K562 (cell line): ENCODE measurements around the gene SEC63. TPM values are rescaled to one million over a fixed set of nuclear protein-coding genes. Genes with fewer than 3 reads are reported as not detected.

Experiments used
- C11orf30 ChIP-seq: fragments of 450-650 bp; IDR thresholded peaks from 2 replicates; pipeline ENCODE4 v1.6.1; 2016; ENCODE audit warnings: low read depth, mild to moderate bottlenecking
- CREB1 ChIP-seq, 2 experiments: sonication (generic) in 1 of 2; formaldehyde crosslinking in 1 of 2; IDR thresholded peaks; 2 replicates each; pipeline versions ENCODE4 v1.6.1 to v1.8.0; 2012 to 2022; ENCODE audit warnings: inconsistent platforms in 1 of 2, mild to moderate bottlenecking in 1 of 2, missing genetic modification reagents in 1 of 2, moderate library complexity in 1 of 2
- DPF2 ChIP-seq: fragments of 450-650 bp; IDR thresholded peaks from 2 replicates; pipeline ENCODE4 v1.6.1; 2016
- EGR1 ChIP-seq: fragments of 450-650 bp; conservative IDR thresholded peaks from 2 replicates; pipeline ENCODE4 v1.6.1; 2017; ENCODE audit warnings: mild to moderate bottlenecking
- ETS1 ChIP-seq: conservative IDR thresholded peaks from 2 replicates; pipeline ENCODE4 v1.6.1; 2011; ENCODE audit warnings: low read depth, mild to moderate bottlenecking, low read length; ENCODE audit not compliant: control insufficient read depth
- ETV6 ChIP-seq, 3 experiments: fragments of 150-350 bp in 1 of 3; sonication (generic) in 1 of 3; formaldehyde crosslinking in 1 of 3; IDR thresholded peaks; 2 replicates each; pipeline versions ENCODE4 v1.6.1 to v1.8.0; 2014 to 2022; ENCODE audit warnings: borderline replicate concordance in 2 of 3, low read depth in 2 of 3, antibody characterized with exemption in 1 of 3, low read length in 1 of 3, mild to moderate bottlenecking in 1 of 3, missing genetic modification reagents in 1 of 3
- GTF2E2 ChIP-seq: fragments of 200-800 bp; sonication (Bioruptor generic); IDR thresholded peaks from 2 replicates; pipeline ENCODE4 v1.6.1; 2016; ENCODE audit warnings: missing genetic modification characterization, missing compliant biosample characterization
- HMGXB4 ChIP-seq: sonication (generic); formaldehyde crosslinking; IDR thresholded peaks from 2 replicates; pipeline ENCODE4 v1.8.1; 2023; ENCODE audit warnings: mild to moderate bottlenecking, missing genetic modification reagents
- KDM5B ChIP-seq: fragments of 200-600 bp; sonication (generic); IDR thresholded peaks from 2 replicates; pipeline ENCODE4 v1.6.1; 2012; ENCODE audit warnings: low read depth, mild to moderate bottlenecking, moderate library complexity, low read length, control low read depth, inconsistent platforms; ENCODE audit not compliant: insufficient replicate concordance
- MTA3 ChIP-seq: fragments of 450-650 bp; formaldehyde crosslinking; IDR thresholded peaks from 2 replicates; pipeline ENCODE4 v1.6.1; 2017; ENCODE audit warnings: mild to moderate bottlenecking, borderline replicate concordance
- POLR2A ChIP-seq: fragments of 450-650 bp; conservative IDR thresholded peaks from 2 replicates; pipeline ENCODE4 v1.6.1; 2016
- RBFOX2 ChIP-seq: fragments of 200-400 bp; formaldehyde crosslinking; IDR thresholded peaks from 2 replicates; pipeline ENCODE4 v1.6.1; 2017; ENCODE audit warnings: low read depth, mild to moderate bottlenecking, low read length, moderate library complexity
- SMAD4 ChIP-seq: fragments of 250-450 bp; sonication (Bioruptor Pico); conservative IDR thresholded peaks from 2 replicates; pipeline ENCODE4 v1.8.0; 2021; ENCODE audit warnings: inconsistent platforms, mild to moderate bottlenecking, moderate library complexity
- TCF7 ChIP-seq: sonication (generic); IDR thresholded peaks from 2 replicates; pipeline ENCODE4 v1.6.1; 2016; ENCODE audit warnings: antibody characterized with exemption, borderline replicate concordance
- ZC3H8 ChIP-seq: fragments of 450-650 bp; IDR thresholded peaks from 2 replicates; pipeline ENCODE4 v1.6.1; 2017
- ZFP36 ChIP-seq: fragments of 150-350 bp; IDR thresholded peaks from 2 replicates; pipeline ENCODE4 v1.6.1; 2018; ENCODE audit warnings: low read length, low read depth; ENCODE audit not compliant: partially characterized antibody
- ZNF174 ChIP-seq: fragments of 250-450 bp; sonication (Bioruptor Pico); IDR thresholded peaks from 2 replicates; pipeline ENCODE4 v1.4.0; 2020; ENCODE audit warnings: mild to moderate bottlenecking
- ZNF644 ChIP-seq: fragments of 200-800 bp; sonication (Bioruptor generic); IDR thresholded peaks from 2 replicates; pipeline ENCODE4 v1.6.1; 2016; ENCODE audit warnings: low read depth, missing genetic modification characterization, missing compliant biosample characterization
- ZNF79 ChIP-seq: fragments of 250-450 bp; sonication (Bioruptor Pico); IDR thresholded peaks from 2 replicates; pipeline ENCODE4 v1.4.0; 2020; ENCODE audit warnings: low read depth, mild to moderate bottlenecking, moderate library complexity
- polyA plus RNA-seq, 8 experiments: library from polyadenylated mRNA; depleted of rRNA in 4 of 8; stranded (reverse) in 5 of 8; unstranded in 3 of 8; fragments of >200 nt; fragmentation: Nextera tagmentation in 2 of 8; fragmentation: Illumina TruSeq in 1 of 8; extraction: Ambion mirVana in 2 of 8; extraction: Trizol in 1 of 8; gene quantifications; 2 replicates each; pipeline versions ENCODE4 v1.2.1 to v1.2.3, GENCODE V29; 2011 to 2014; ENCODE audit warnings: inconsistent platforms in 1 of 8, missing spikeins in 1 of 8
- total RNA-seq, 7 experiments: library from RNA; depleted of rRNA in 6 of 7; stranded (reverse); fragments of >200 nt in 6 of 7; fragmentation: Illumina TruSeq in 2 of 7; extraction: Trizol in 2 of 7; gene quantifications; 2 replicates each; pipeline versions ENCODE4 v1.2.1 to v1.2.3, GENCODE V29; 2011 to 2021; ENCODE audit warnings: low replicate concordance in 1 of 7
- TF ChIP-seq, protein P1 (sequence below): sonication (generic); formaldehyde crosslinking; IDR thresholded peaks from 2 replicates; pipeline ENCODE4 v1.8.1; 2023; ENCODE audit warnings: mild to moderate bottlenecking, missing genetic modification reagents
- TF ChIP-seq, protein P2 (sequence below), 2 experiments: IDR thresholded peaks; 2 replicates each; pipeline ENCODE4 v1.6.1; 2011; ENCODE audit warnings: borderline replicate concordance in 1 of 2, control low read depth in 1 of 2, low read depth in 1 of 2, low read length in 1 of 2, mild to moderate bottlenecking in 1 of 2, mixed read lengths in 1 of 2, moderate library complexity in 1 of 2; ENCODE audit not compliant: insufficient read depth in 1 of 2, insufficient read length in 1 of 2, poor library complexity in 1 of 2, severe bottlenecking in 1 of 2; ENCODE audit errors: extremely low read depth in 1 of 2

The SEC63 gene
- total and polyA plus RNA-seq, 9 of the 15 experiments (the other 6 are each of a cell fraction or from before 2014, with no cell fraction given), result 13.8 to 74.6 (median 28.4) TPM

GRCh38 chr6:107847844-107848802 lies 109.9 kb downstream of the SEC63 start (continued):
- TF ChIP-seq HMGXB4 (CRISPR knock-in tag) (no peak), GTF2E2 (tag) (no peak), ZNF174 (CRISPR knock-in tag) (no peak), C11orf30 (no peak), EGR1 (peak; percentile 45), ETS1 (no peak), ZC3H8 (no peak), POLR2A (peak; percentile 41; the same call in 1 of the 2 replicates), KDM5B (no peak), DPF2 (no peak), ETV6 (IDR thresholded peaks at IDR 0.05; ENCODE audit: borderline replicate concordance in 1 of 2, low read depth in 2 of 2, low read length in 1 of 2) (no peak), ETV6 (CRISPR knock-in tag; IDR thresholded peaks at IDR 0.05; ENCODE audit: borderline replicate concordance) (no peak), TCF7 (no peak), ZNF79 (CRISPR knock-in tag) (no peak), SMAD4 (CRISPR knock-in tag) (0 out of 2 replicates have a peak, but pooled peaks have one; percentile 38), CREB1 (IDR thresholded peaks at IDR 0.05) (no peak), CREB1 (CRISPR knock-in tag; IDR thresholded peaks at IDR 0.05) (no peak), ZNF644 (tag) (no peak), MTA3 (peak; percentile 44; the same call in 1 of the 2 replicates), ZFP36 (peak; percentile 19), RBFOX2 (peak; percentile 64)
- TF ChIP-seq, protein P1, sequence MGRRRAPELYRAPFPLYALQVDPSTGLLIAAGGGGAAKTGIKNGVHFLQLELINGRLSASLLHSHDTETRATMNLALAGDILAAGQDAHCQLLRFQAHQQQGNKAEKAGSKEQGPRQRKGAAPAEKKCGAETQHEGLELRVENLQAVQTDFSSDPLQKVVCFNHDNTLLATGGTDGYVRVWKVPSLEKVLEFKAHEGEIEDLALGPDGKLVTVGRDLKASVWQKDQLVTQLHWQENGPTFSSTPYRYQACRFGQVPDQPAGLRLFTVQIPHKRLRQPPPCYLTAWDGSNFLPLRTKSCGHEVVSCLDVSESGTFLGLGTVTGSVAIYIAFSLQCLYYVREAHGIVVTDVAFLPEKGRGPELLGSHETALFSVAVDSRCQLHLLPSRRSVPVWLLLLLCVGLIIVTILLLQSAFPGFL, result no peak
- TF ChIP-seq, protein P2, sequence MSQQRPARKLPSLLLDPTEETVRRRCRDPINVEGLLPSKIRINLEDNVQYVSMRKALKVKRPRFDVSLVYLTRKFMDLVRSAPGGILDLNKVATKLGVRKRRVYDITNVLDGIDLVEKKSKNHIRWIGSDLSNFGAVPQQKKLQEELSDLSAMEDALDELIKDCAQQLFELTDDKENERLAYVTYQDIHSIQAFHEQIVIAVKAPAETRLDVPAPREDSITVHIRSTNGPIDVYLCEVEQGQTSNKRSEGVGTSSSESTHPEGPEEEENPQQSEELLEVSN (IDR thresholded peaks at IDR 0.05; ENCODE audit: borderline replicate concordance in 1 of 2, extremely low read depth in 1 of 2, insufficient read depth in 1 of 2, insufficient read length in 1 of 2, low read depth in 1 of 2, low read length in 1 of 2, poor library complexity in 1 of 2, severe bottlenecking in 1 of 2), result peak; percentile 84 to 88
